ENCODE measurements around the gene DDX60. TPM values are rescaled to one million over a fixed set of nuclear protein-coding genes. Genes with fewer than 3 reads are reported as not detected.

DDX60 gene
- total RNA-seq, 2 experiments from 2014 or later: 125 to 127 TPM

GRCh38 chr4:168174308-168174707 is 144.2 kb downstream of the DDX60 start:
- Mint-ChIP-seq H3K36me3 (ENCODE audit: low read depth) (peaks cover 2% of the 10 kb centered on the region), H3K9me3 (no peaks in the 10 kb centered on the region), H3K4me3 (no peak overlapping the region), H3K27ac (no peak overlapping the region), H3K27me3 (no peaks in the 10 kb centered on the region), H3K4me1 (no peaks in the 10 kb centered on the region)
- no peak for DNase-seq
- CTCF ChIA-PET: no interaction called here
- POLR2A ChIA-PET: no interaction called here

GRCh38 chr4:168167714-168168284 is 150.8 kb downstream of the DDX60 start:
- peaks cover 2% of the 10 kb centered on the region for H3K36me3 Mint-ChIP-seq (ENCODE audit: low read depth)
- H3K4me1 Mint-ChIP-seq: peaks cover 7% of the 10 kb centered on the region
- POLR2A ChIA-PET: no interaction called here
- DNase-seq: no peak
- CTCF ChIA-PET: interaction anchor here (0.9 kb wide), 1 partner anchor 18 kb away, joined by 3 read pairs; no protein-coding TSS in a partner anchor
- no peaks in the 10 kb centered on the region for H3K27me3 Mint-ChIP-seq
- H3K4me3 Mint-ChIP-seq: no peak overlapping the region
- H3K9me3 Mint-ChIP-seq: no peaks in the 10 kb centered on the region
- no peak overlapping the region for H3K27ac Mint-ChIP-seq

Other genes starting within 250 kb of the DDX60 start
- not detected for gene ANXA10, start 226.2 kb downstream of the DDX60 start, total RNA-seq
- gene DDX60L, start 161.7 kb upstream of the DDX60 start, total RNA-seq: 10 to 100 TPM; 58.6 to 66.2 TPM
- 1 to 10 TPM; 2.4 to 2.8 TPM for gene PALLD, start 178.3 kb upstream of the DDX60 start, total RNA-seq

Measured in activated CD4-positive, alpha-beta T cell treated with anti-CD3 and anti-CD28 coated beads, Interleukin-2, amount 10 ng/mL, durations not matched to agents 7 days and 5 days (primary cell).